ENCODE measurements around the gene FCAMR. TPM values are rescaled to one million over a fixed set of nuclear protein-coding genes. Genes with fewer than 3 reads are reported as not detected.

FCAMR gene, protein sequence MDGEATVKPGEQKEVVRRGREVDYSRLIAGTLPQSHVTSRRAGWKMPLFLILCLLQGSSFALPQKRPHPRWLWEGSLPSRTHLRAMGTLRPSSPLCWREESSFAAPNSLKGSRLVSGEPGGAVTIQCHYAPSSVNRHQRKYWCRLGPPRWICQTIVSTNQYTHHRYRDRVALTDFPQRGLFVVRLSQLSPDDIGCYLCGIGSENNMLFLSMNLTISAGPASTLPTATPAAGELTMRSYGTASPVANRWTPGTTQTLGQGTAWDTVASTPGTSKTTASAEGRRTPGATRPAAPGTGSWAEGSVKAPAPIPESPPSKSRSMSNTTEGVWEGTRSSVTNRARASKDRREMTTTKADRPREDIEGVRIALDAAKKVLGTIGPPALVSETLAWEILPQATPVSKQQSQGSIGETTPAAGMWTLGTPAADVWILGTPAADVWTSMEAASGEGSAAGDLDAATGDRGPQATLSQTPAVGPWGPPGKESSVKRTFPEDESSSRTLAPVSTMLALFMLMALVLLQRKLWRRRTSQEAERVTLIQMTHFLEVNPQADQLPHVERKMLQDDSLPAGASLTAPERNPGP
- total RNA-seq: not detected in 2 replicates

DNA sequence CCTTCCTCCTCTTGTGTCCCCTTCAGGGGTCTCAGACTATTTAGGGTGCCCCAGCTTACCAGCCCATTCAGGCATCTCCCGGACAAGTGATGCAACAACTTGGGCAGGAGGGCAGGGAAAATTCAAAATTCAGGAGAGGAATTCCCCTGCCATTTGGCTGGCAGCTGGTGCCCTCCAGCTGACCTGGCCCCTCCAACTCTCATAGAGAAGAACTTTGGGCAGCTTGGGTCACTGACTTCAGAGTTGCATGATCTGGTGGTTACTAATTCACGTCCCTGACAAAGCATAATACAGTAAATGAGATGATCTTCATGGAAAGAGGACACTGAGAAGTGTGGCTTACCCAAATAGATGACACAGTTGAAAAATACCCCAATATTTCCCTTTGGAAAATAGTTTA lies at the start of gene FCAMR:
Gene FCAMR (minus strand): TSS at position 15 of the 400 bp plus-strand sequence. CDS start 335 bp downstream, outside the sequence.

DNA sequence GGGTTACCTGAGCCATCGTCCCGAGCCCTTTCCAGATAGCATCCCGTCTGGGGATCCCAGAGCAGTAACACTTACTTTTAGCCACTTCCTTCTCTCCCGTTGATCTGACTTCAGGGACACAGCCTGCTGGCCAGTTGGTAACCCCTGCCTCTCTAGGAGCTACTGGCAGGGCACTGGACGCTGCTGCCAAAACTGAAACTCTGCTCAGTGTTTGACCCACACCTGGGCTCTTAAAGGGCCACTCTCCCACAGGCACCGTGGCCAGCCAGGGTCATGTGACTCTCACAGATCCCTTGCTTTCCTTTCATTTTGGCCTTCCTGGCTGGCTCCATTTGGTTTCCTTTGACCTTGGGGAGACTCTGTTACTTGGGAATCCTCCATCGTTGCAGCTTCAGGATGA lies 24.0 kb downstream of the FCAMR start, which contains the start of gene PIGR:
Gene PIGR (minus strand): TSS at position 206 of the 400 bp plus-strand sequence. CDS start 5,935 bp downstream, outside the sequence.

DNA sequence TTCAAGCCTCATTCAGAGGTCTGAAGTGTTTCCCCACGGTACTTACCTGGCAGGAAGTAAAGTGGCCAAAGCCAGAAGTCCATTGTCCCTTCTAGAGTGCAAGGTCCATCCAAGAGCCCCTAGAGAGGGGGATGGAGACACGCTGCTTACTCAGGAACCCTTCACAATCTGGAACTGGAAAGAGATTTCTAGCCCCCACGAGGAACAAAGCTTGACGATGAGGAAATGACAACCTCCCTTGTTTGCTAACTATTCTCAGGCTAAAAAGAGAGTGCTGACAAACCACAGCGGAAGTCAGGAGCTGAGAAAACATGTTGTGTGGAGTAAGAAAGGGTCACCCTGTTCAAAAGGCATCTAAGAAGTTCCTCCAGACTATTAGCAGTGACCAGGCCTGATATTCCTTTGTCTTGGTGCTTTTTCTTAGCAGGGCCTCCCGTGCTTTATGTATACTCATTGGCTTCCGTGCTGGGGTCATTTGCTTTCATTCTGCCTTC lies 48.4 kb downstream of the FCAMR start, which contains the start of gene FCMR:
Gene FCMR (minus strand): TSS at position 170 of the 494 bp plus-strand sequence. CDS start 87 bp downstream, at position 83.

Other genes with a start within 250 kb of the FCAMR start
- 0.28 TPM in 1 of 2 replicates, not detected in the other for gene IL19, start 199.7 kb downstream of the FCAMR start, total RNA-seq
- not detected in 2 replicates for gene IL10, start 198.0 kb downstream of the FCAMR start, total RNA-seq
- gene IL20, start 104.8 kb downstream of the FCAMR start, total RNA-seq: 0.14 TPM in 1 of 2 replicates, not detected in the other
- gene IL24, start 73.0 kb downstream of the FCAMR start, total RNA-seq: 0.55 and 1.8 TPM in 2 replicates
- gene FCMR, start 48.5 kb downstream of the FCAMR start, total RNA-seq: 0.09 and 0.57 TPM in 2 replicates
- not detected in 2 replicates for gene PIGR, start 24.0 kb downstream of the FCAMR start, total RNA-seq
- under 0.01 TPM in 1 of 2 replicates, not detected in the other for gene C1orf116, start 62.3 kb upstream of the FCAMR start, total RNA-seq
- 4.0 and 4.6 TPM in 2 replicates for gene YOD1, start 80.7 kb upstream of the FCAMR start, total RNA-seq
- gene PFKFB2, start 82.8 kb upstream of the FCAMR start, total RNA-seq: 3.1 and 4.6 TPM in 2 replicates
- 0.14 TPM in 1 of 2 replicates, not detected in the other for gene C4BPB, start 118.4 kb upstream of the FCAMR start, total RNA-seq
- under 0.01 TPM in 1 of 2 replicates, not detected in the other for gene C4BPA, start 133.8 kb upstream of the FCAMR start, total RNA-seq

All from smooth muscle cell of bladder (primary cell).